PC-9 (cell line): ENCODE results near the gene LMBR1. TPM values are rescaled to one million over a fixed set of nuclear protein-coding genes. Genes with fewer than 3 reads are reported as not detected.

ENCODE experiments used
- BruUV-seq: library from RNA; stranded (reverse); fragments of 400-500 nt; replicated peaks from 2 replicates; lab custom pipeline; 2021; lab: Mats Ljungman, UMichigan
- CTCF ChIA-PET: fragments of 300-600 bp; sonication (Branson Sonifier 250); formaldehyde crosslinking; loops from one replicate; lab custom pipeline; 2022; ENCODE audit warnings: antibody characterized with exemption; lab: Charles Lee
- POLR2A ChIA-PET: fragments of 300-600 bp; sonication (Branson Sonifier 250); formaldehyde crosslinking; loops from one replicate; lab custom pipeline; 2022; ENCODE audit warnings: antibody characterized with exemption; ENCODE audit not compliant: unreplicated experiment; lab: Charles Lee
- DNase-seq, 2 experiments: peaks; one replicate each; pipeline versions ENCODE4 v3.0.0 to v3.0.0-alpha.2; 2015 to 2022; ENCODE audit warnings: mixed read lengths in 1 of 2
- H2AFZ ChIP-seq: fragments of 200-600 bp; sonication (generic); 2 replicates; pipeline ENCODE4 v1.8.1; 2017; ENCODE audit warnings: antibody characterized with exemption
- H3F3A ChIP-seq: fragments of 200-600 bp; sonication (generic); 2 replicates; pipeline ENCODE4 v1.8.1; 2017; ENCODE audit warnings: antibody characterized with exemption, mild to moderate bottlenecking, low read depth; ENCODE audit not compliant: insufficient read depth
- H3K27ac ChIP-seq: fragments of 200-600 bp; sonication (generic); 2 replicates; pipeline ENCODE4 v1.6.1; 2016; ENCODE audit warnings: mixed run types
- H3K27me3 ChIP-seq: fragments of 200-600 bp; sonication (generic); 2 replicates; pipeline ENCODE4 v1.6.1; 2016; ENCODE audit warnings: low read depth, mixed run types; ENCODE audit not compliant: insufficient read depth
- H3K36me3 ChIP-seq: fragments of 200-600 bp; sonication (generic); 2 replicates; pipeline ENCODE4 v1.6.1; 2016; ENCODE audit warnings: low read depth, mixed run types
- H3K4me1 ChIP-seq: fragments of 200-600 bp; sonication (generic); replicated peaks from 2 replicates; pipeline ENCODE4 v1.6.1; 2016; ENCODE audit warnings: mixed run types; ENCODE audit not compliant: insufficient read depth
- H3K4me2 ChIP-seq: fragments of 200-600 bp; sonication (generic); 2 replicates; pipeline ENCODE4 v1.6.1; 2017; ENCODE audit warnings: mixed run types
- H3K4me3 ChIP-seq: fragments of 200-600 bp; sonication (generic); 2 replicates; pipeline ENCODE4 v1.6.1; 2016; ENCODE audit warnings: mixed run types
- H3K79me2 ChIP-seq: fragments of 200-600 bp; sonication (generic); 2 replicates; pipeline ENCODE4 v1.6.1; 2017; ENCODE audit warnings: low read depth, mixed run types
- H3K9me2 ChIP-seq: fragments of 200-600 bp; sonication (generic); 2 replicates; pipeline ENCODE4 v1.8.1; 2017; ENCODE audit warnings: mild to moderate bottlenecking; ENCODE audit not compliant: insufficient read depth
- H3K9me3 ChIP-seq: fragments of 200-600 bp; sonication (generic); 2 replicates; pipeline ENCODE4 v1.8.1; 2016; ENCODE audit warnings: low read depth; ENCODE audit not compliant: insufficient read depth
- H4K20me1 ChIP-seq: fragments of 200-600 bp; sonication (generic); 2 replicates; pipeline ENCODE4 v1.8.1; 2017; ENCODE audit not compliant: insufficient read depth
- EZH2 ChIP-seq: fragments of 200-600 bp; sonication (generic); IDR thresholded peaks from 2 replicates; pipeline ENCODE4 v1.8.0; 2017; ENCODE audit warnings: antibody characterized with exemption, low read depth
- intact Hi-C: fragments of 100-400 bp; cut with micrococcal nuclease; formaldehyde crosslinking; loops from one replicate; pipeline ENCODE4 v1.10.0; 2022; ENCODE audit not compliant: unreplicated experiment
- total RNA-seq: library from RNA; stranded (reverse); gene quantifications from 2 replicates; pipeline ENCODE4 v1.2.3, GENCODE V29; 2021
- TF ChIP-seq, protein P1 (sequence below): fragments of 200-600 bp; sonication (generic); conservative IDR thresholded peaks from 2 replicates; pipeline ENCODE4 v1.6.1; 2017; ENCODE audit warnings: mixed run types, antibody characterized with exemption, mild to moderate bottlenecking, moderate library complexity

The LMBR1 gene
- total RNA-seq, 1 experiment from 2014 or later, result 85.0 TPM

DNA sequence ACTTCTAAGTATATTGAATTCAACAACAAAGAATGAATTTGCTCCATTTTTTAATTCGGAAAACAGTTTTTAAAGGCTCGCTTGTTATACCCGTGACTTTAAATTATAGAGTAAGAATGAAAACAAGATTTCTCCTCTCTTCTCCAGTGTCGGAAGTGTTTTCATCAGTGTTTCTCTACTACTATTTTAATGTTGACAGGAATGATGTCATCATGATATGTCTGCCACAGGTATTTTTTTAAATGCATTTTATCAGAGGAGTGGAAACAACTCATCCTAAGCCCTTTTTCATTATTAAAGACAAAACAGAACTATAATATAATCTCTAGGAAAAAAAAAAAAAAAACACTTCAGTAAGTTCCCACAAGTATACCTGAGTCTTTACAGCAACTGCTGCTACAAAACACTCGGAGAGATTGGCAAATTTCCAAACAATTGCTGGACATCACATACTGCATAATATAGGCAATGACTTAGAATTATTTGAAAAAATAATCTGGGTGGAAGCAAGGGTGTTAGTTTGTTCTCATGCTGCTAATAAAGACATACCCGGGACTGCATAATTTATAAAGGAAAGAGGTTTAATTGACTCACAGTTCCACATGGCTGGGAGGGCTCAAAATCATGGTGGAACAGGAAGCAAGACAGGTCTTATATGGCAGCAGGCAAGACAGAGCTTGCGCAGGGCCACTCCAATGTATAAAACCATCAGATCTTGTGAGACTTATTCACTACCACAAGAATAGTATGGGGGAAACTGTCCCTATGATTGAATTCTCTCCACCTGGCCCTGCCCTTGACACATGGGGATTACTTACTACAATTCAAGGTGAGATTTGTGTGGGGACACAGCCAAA lies 257.2 kb downstream of the LMBR1 start:
- Histone ChIP-seq H3K36me3 (no peaks in the 10 kb centered on the region), H3K9me2 (no peaks in the 10 kb centered on the region), H3K4me3 (no peak overlapping the region), H3K9me3 (0 out of 2 replicates have a peak, but pooled peaks cover 4% of the 10 kb centered on the region), H3K27ac (no peak overlapping the region), H3F3A (no peaks in the 10 kb centered on the region), H3K27me3 (peaks cover 10% of the 10 kb centered on the region; the same call in 1 of the 2 replicates), H3K79me2 (no peaks in the 10 kb centered on the region), H3K4me2 (no peak overlapping the region), H2AFZ (no peak overlapping the region), H3K4me1 (no peaks in the 10 kb centered on the region; the same call in 1 of the 2 replicates), H4K20me1 (no peaks in the 10 kb centered on the region)
- no peak for DNase-seq
- no TSS peak for BruUV-seq
- intact Hi-C loops, result no loop called here
- TF ChIP-seq, protein P1, sequence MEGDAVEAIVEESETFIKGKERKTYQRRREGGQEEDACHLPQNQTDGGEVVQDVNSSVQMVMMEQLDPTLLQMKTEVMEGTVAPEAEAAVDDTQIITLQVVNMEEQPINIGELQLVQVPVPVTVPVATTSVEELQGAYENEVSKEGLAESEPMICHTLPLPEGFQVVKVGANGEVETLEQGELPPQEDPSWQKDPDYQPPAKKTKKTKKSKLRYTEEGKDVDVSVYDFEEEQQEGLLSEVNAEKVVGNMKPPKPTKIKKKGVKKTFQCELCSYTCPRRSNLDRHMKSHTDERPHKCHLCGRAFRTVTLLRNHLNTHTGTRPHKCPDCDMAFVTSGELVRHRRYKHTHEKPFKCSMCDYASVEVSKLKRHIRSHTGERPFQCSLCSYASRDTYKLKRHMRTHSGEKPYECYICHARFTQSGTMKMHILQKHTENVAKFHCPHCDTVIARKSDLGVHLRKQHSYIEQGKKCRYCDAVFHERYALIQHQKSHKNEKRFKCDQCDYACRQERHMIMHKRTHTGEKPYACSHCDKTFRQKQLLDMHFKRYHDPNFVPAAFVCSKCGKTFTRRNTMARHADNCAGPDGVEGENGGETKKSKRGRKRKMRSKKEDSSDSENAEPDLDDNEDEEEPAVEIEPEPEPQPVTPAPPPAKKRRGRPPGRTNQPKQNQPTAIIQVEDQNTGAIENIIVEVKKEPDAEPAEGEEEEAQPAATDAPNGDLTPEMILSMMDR, result no peak
- no peak for TF ChIP-seq EZH2
- POLR2A ChIA-PET, result interaction anchor here (0.6 kb wide), 1 partner anchor 71 kb away, joined by 5 read pairs; no protein-coding TSS in a partner anchor
- CTCF ChIA-PET, result no interaction called here

DNA sequence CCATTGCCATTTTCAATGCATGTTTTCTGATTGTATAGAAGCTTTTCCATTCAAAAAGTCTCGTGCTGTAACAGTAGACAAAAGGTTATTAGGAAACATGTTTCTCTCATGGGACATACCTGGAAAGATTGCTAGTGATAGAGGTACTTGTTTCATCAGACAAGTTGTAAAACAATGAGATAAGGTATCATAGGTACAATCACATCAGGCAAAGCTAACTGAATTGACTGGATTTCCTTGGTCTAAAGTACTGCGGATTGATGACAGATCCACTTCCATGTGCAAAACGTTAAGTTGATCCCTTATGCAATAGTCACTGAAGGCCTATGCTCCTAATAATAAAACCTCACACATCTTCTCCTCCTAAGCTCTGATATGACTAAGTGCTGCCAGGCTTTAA lies 258.9 kb downstream of the LMBR1 start:
- ChIA-PET POLR2A (no interaction called here), CTCF (interaction anchor here (0.6 kb wide), 1 partner anchor 70 kb away, joined by 16 read pairs; no protein-coding TSS in a partner anchor)
- Histone ChIP-seq H3K4me2 (no peak overlapping the region), H3K36me3 (no peaks in the 10 kb centered on the region), H4K20me1 (no peaks in the 10 kb centered on the region), H3K4me3 (no peak overlapping the region), H3K9me2 (no peaks in the 10 kb centered on the region), H3K27me3 (peaks cover 10% of the 10 kb centered on the region; the same call in 1 of the 2 replicates), H3F3A (no peaks in the 10 kb centered on the region), H3K4me1 (no peaks in the 10 kb centered on the region), H3K79me2 (no peaks in the 10 kb centered on the region), H3K9me3 (no peaks in the 10 kb centered on the region; the same call in 1 of the 2 replicates), H3K27ac (no peak overlapping the region), H2AFZ (no peak overlapping the region)
- BruUV-seq, result no TSS peak
- intact Hi-C loops, result no loop called here
- DNase-seq, result no peak
- no peak for TF ChIP-seq EZH2
- TF ChIP-seq, protein P1, result no peak

DNA sequence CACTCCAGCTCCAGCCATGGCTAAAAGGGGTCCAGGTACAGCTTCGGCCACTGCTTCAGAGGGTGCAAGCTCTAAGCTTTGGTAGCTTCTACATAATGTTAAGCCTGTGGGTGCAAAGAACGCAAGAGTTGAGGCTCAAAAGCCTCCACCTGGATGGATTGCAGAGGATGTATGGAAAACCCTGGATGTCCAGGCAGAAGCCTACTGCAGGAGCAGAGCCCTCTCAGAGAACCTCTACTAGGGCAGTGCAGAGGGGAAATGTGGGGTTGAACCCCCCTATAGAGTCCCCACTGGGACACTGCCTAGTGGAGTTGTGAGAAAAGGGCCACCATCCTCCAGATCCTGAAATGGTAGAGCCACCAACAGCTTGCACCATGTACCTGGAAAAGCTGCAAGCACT lies 263.1 kb downstream of the LMBR1 start:
- POLR2A ChIA-PET, result interaction anchor here (0.7 kb wide), 1 partner anchor 21 kb away, joined by 3 read pairs; no protein-coding TSS in a partner anchor

More for the DNA sequence above, 263.1 kb downstream of the LMBR1 start:
- Histone ChIP-seq H3K9me2 (no peaks in the 10 kb centered on the region), H4K20me1 (no peaks in the 10 kb centered on the region), H3K27me3 (peaks cover 34% of the 10 kb centered on the region), H3K36me3 (no peaks in the 10 kb centered on the region), H3K4me2 (no peak overlapping the region), H3F3A (no peaks in the 10 kb centered on the region), H3K9me3 (peaks cover 8% of the 10 kb centered on the region), H3K79me2 (no peaks in the 10 kb centered on the region), H3K4me1 (no peaks in the 10 kb centered on the region), H3K4me3 (no peak overlapping the region), H2AFZ (no peak overlapping the region), H3K27ac (no peak overlapping the region)
- CTCF ChIA-PET, result no interaction called here
- no TSS peak for BruUV-seq
- intact Hi-C loops, result no loop called here
- DNase-seq, result no peak
- no peak for TF ChIP-seq EZH2
- TF ChIP-seq, protein P1, result no peak
